B cell (primary cell): Measurements from ENCODE around the gene SGCA. TPM values are rescaled to one million over a fixed set of nuclear protein-coding genes. Genes with fewer than 3 reads are reported as not detected.

Experiments
- ATAC-seq: fragments of 200-7000 bp; cut with Tn5 transposase; one replicate; pipeline ENCODE4 v1.10.0; 2021; ENCODE audit warnings: low read depth, mild to moderate bottlenecking, moderate number of reproducible peaks, moderate library complexity
- CTCF ChIA-PET: fragments of 350-600 bp; sonication (Branson Sonifier 250); formaldehyde crosslinking; loops from one replicate; lab custom pipeline; 2021; ENCODE audit warnings: antibody characterized with exemption, inconsistent platforms; lab: Charles Lee
- POLR2A ChIA-PET: fragments of 350-600 bp; sonication (Branson Sonifier 250); formaldehyde crosslinking; loops from one replicate; lab custom pipeline; 2021; ENCODE audit warnings: antibody characterized with exemption; lab: Charles Lee
- DNase-seq: peaks from one replicate; pipeline ENCODE4 v3.0.0; 2013
- H2AFZ ChIP-seq: 2 replicates; pipeline ENCODE4 v1.6.1; 2012; ENCODE audit warnings: mild to moderate bottlenecking, low read depth, low read length; ENCODE audit not compliant: insufficient read depth, poor library complexity, severe bottlenecking
- H3K27ac ChIP-seq, 2 donors: 1 replicate in 1 of 2; 2 replicates in 1 of 2; pipeline ENCODE4 v1.5.1; 2012 to 2013; ENCODE audit warnings: low read length in 2 of 2, mild to moderate bottlenecking in 2 of 2, moderate library complexity in 1 of 2
- H3K27me3 ChIP-seq, 4 experiments: fragments of 200-600 bp in 1 of 4; sonication (generic) in 1 of 4; replicated peaks in 1 of 4; 1 replicate in 2 of 4; 2 replicates in 2 of 4; pipeline versions ENCODE4 v1.6.1 to v1.7.0; 2013 to 2016; ENCODE audit warnings: low read length in 3 of 4, mild to moderate bottlenecking in 2 of 4, mixed read lengths in 1 of 4, moderate library complexity in 1 of 4; ENCODE audit not compliant: insufficient read depth in 4 of 4, control insufficient read depth in 3 of 4; ENCODE audit errors: control extremely low read depth in 1 of 4
- H3K36me3 ChIP-seq, 2 experiments: replicated peaks in 1 of 2; 1 replicate in 1 of 2; 2 replicates in 1 of 2; pipeline versions ENCODE4 v1.6.1 to v1.7.1; 2013; ENCODE audit warnings: low read length in 1 of 2; ENCODE audit not compliant: insufficient read depth in 2 of 2, control insufficient read depth in 1 of 2; ENCODE audit errors: control extremely low read depth in 1 of 2, extremely low read depth in 1 of 2
- H3K4me1 ChIP-seq, 2 donors: fragments of 200-600 bp in 1 of 2; sonication (generic) in 1 of 2; 1 replicate in 1 of 2; 2 replicates in 1 of 2; pipeline versions ENCODE4 v1.5.1 to v1.6.1; 2013 to 2017; ENCODE audit warnings: low read length in 2 of 2; ENCODE audit not compliant: control insufficient read depth in 2 of 2, insufficient read depth in 2 of 2
- H3K4me2 ChIP-seq: replicated peaks from 2 replicates; pipeline ENCODE3; 2012; ENCODE audit warnings: mild to moderate bottlenecking, low read depth, low read length; ENCODE audit not compliant: poor library complexity, severe bottlenecking
- H3K4me3 ChIP-seq, 5 experiments: fragments of 200-600 bp in 1 of 5; sonication (generic) in 1 of 5; 1 replicate in 3 of 5; 2 replicates in 2 of 5; pipeline versions ENCODE4 v1.5.1 to v1.7.0; 2011 to 2016; ENCODE audit warnings: low read length in 4 of 5, mild to moderate bottlenecking in 4 of 5, low read depth in 2 of 5, control low read depth in 1 of 5, moderate library complexity in 1 of 5; ENCODE audit not compliant: insufficient read depth in 1 of 5; ENCODE audit errors: control extremely low read depth in 1 of 5, extremely low read depth in 1 of 5
- H3K79me2 ChIP-seq: fragments of 200-600 bp; sonication (generic); one replicate; pipeline ENCODE4 v1.6.0; 2016; ENCODE audit warnings: low read length; ENCODE audit not compliant: control insufficient read depth, insufficient read depth
- H3K9ac ChIP-seq: fragments of 200-600 bp; sonication (generic); 2 replicates; pipeline ENCODE4 v1.6.1; 2017; ENCODE audit warnings: mild to moderate bottlenecking, low read length, moderate library complexity
- H3K9me3 ChIP-seq, 3 donors: one replicate each; pipeline versions ENCODE4 v1.6.1 to v1.7.1; 2013; ENCODE audit warnings: low read length in 2 of 3; ENCODE audit not compliant: control insufficient read depth in 2 of 3, insufficient read depth in 1 of 3; ENCODE audit errors: control extremely low read depth in 1 of 3
- H4K20me1 ChIP-seq: 2 replicates; pipeline ENCODE4 v1.6.0; 2012; ENCODE audit warnings: mild to moderate bottlenecking, low read length; ENCODE audit not compliant: insufficient read depth, control insufficient read depth, poor library complexity, severe bottlenecking
- H3K27ac Mint-ChIP-seq: one replicate; pipeline ENCODE4 v1.8.0; 2021; ENCODE audit warnings: mixed read lengths
- H3K27me3 Mint-ChIP-seq: one replicate; pipeline ENCODE4 v1.8.0; 2021; ENCODE audit warnings: mixed read lengths
- H3K4me1 Mint-ChIP-seq: one replicate; pipeline ENCODE4 v1.8.0; 2021; ENCODE audit warnings: mixed read lengths
- H3K4me3 Mint-ChIP-seq: one replicate; pipeline ENCODE4 v1.8.0; 2021; ENCODE audit warnings: mixed read lengths
- H3K9me3 Mint-ChIP-seq: one replicate; pipeline ENCODE4 v1.8.0; 2022; ENCODE audit warnings: mixed read lengths; ENCODE audit not compliant: insufficient read depth
- CTCF ChIP-seq: fragments of 200-600 bp; IDR thresholded peaks from one replicate; pipeline ENCODE4 v1.8.0; 2022; ENCODE audit warnings: antibody characterized with exemption, mild to moderate bottlenecking
- EZH2 ChIP-seq: IDR thresholded peaks from 2 replicates; pipeline ENCODE4 v1.6.1; 2012; ENCODE audit warnings: borderline replicate concordance, low read depth, mild to moderate bottlenecking, moderate library complexity, low read length; ENCODE audit not compliant: insufficient read depth, poor library complexity, severe bottlenecking
- WGBS: methylation state at CpG from one replicate; pipeline ENCODE4 v1.1.5; 2013; ENCODE audit warnings: missing lambda C conversion rate; ENCODE audit not compliant: insufficient coverage; 5-methylcytosine and 5-hydroxymethylcytosine counted together
- intact Hi-C: fragments of 100-400 bp; cut with micrococcal nuclease; formaldehyde crosslinking; loops from one replicate; pipeline ENCODE4 v1.10.0; 2022
- polyA plus RNA-seq: library from polyadenylated mRNA; depleted of rRNA; stranded (reverse); fragments of >200 nt; gene quantifications from 2 replicates; pipeline ENCODE4 v1.2.3, GENCODE V29; 2012
- total RNA-seq, 2 donors: library from RNA; stranded (reverse); fragments of 120-200 nt in 1 of 2; gene quantifications; 1 replicate in 1 of 2; 2 replicates in 1 of 2; pipeline versions ENCODE4 v1.2.3 to v1.2.4, GENCODE V29; 2013 to 2022

The SGCA gene
- total and polyA plus RNA-seq, 2 donors (not counting 1 experiment from before 2014, with no cell fraction given): 4.4 to 4.5 TPM

DNA sequence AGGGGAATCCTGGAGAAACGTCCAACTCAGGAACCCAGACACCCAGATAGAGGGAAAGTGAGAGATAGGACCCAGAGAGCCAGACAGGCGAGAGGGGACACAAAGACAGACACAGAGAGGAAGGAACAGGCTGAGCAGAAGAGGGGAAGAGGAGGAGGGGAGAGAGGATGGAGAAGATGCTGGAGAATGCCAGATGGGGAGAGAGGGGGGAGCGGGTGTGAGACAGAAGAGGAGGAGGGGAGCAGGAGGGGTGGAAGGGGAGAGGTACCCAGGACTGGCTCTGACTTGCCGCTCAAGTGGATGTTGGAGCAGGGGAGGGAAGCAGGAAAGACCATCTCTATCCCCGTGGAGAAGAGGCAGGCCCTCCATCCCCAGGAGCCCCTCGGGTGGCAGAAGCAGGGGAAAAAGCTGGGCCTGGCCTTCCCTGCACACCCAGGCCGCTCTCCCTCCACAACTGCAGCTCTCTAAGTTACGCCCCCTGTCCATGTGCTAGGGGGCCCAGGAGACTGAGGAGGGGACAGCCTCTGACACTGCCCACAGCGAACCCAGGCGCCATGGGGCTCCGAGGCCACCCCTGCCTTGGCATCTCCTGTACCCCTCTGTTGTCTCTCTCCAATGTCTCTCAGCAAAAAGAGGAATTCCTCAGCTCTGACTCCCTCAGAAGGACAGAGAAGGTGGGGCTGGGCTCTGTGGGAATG lies 20.1 kb upstream of the SGCA start:
- Histone ChIP-seq H3K4me3 (peak overlapping the region in 4 of 5 experiments; percentile 82 to 97 (median 89)), H3K9ac (peak overlapping the region; percentile 95), H2AFZ (no peak overlapping the region), H4K20me1 (peaks cover 94% of the 10 kb centered on the region), H3K4me2 (peak overlapping the region; percentile 92), H3K27ac (peak overlapping the region; percentile 29 to 94), H3K27me3 (no peaks in the 10 kb centered on the region), H3K9me3 (no peaks in the 10 kb centered on the region), H3K36me3 (peaks cover 0 to 56% of the 10 kb centered on the region in 2 experiments), H3K4me1 (peaks cover 62 to 72% of the 10 kb centered on the region in 2 donors), H3K79me2 (peaks cover 92% of the 10 kb centered on the region)
- Mint-ChIP-seq H3K9me3 (no peaks in the 10 kb centered on the region), H3K27me3 (no peaks in the 10 kb centered on the region), H3K4me1 (peaks cover 74% of the 10 kb centered on the region), H3K4me3 (peak overlapping the region; percentile 100), H3K27ac (peak overlapping the region; percentile 98)
- POLR2A ChIA-PET: interaction anchor here (0.6 to 1.0 kb wide), 4 partner anchors 13 to 828 kb away, joined by 3 to 11 read pairs (median 4); no protein-coding TSS in a partner anchor
- ATAC-seq (no peak), DNase-seq (no peak)
- TF ChIP-seq EZH2 (no peak), CTCF (no peak)
- CTCF ChIA-PET: interaction anchor here (0.7 to 5.1 kb wide), 11 partner anchors 9 to 55 kb away, joined by 3 to 59 read pairs (median 5); partner anchors contain the start of genes COL1A1 and SAMD14
- intact Hi-C loops: no loop called here
- WGBS: 67% methylated on average over 10 of the region's 11 CpGs
